ENCODE data around the gene LRRC61.
"Not testable (repeated sequence)": the region's sequence is repeated elsewhere in the genome, so short reads cannot be mapped to it uniquely, and the experiment has no call there.

DNA sequence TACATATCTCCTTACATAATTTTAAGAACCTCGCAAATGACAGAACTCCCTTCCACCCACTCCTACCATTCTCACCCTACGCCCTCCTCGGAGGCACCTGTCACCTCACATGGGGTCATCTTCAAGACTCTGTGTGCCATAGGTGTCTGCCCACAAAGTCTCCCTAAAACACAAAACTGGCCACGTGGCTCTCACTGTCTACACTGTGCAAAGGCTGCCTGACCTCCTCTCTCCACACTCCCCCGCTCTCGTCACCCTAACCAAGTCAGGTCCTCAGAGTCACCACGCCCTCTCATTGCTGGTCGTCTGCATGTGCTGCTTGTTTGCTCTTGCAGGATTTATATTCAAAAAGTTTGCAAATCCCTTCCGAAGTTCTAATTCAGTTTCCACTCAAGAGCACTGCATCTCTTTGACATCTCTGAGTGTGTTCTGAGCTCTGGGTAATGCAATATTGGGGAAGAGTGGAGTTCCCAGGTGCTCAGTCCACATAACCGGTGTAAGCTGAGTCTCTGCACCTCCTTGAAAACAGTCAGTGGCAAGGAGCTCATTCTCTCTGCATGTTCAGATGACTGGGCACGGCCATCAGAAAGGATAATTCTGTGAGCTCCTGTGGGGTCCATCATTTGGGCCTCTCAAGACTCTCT lies 17.8 kb upstream of the LRRC61 start:
- TF ChIP-seq, protein P1, sequence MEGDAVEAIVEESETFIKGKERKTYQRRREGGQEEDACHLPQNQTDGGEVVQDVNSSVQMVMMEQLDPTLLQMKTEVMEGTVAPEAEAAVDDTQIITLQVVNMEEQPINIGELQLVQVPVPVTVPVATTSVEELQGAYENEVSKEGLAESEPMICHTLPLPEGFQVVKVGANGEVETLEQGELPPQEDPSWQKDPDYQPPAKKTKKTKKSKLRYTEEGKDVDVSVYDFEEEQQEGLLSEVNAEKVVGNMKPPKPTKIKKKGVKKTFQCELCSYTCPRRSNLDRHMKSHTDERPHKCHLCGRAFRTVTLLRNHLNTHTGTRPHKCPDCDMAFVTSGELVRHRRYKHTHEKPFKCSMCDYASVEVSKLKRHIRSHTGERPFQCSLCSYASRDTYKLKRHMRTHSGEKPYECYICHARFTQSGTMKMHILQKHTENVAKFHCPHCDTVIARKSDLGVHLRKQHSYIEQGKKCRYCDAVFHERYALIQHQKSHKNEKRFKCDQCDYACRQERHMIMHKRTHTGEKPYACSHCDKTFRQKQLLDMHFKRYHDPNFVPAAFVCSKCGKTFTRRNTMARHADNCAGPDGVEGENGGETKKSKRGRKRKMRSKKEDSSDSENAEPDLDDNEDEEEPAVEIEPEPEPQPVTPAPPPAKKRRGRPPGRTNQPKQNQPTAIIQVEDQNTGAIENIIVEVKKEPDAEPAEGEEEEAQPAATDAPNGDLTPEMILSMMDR (IDR thresholded peaks at IDR 0.05 in 8 of 11, conservative IDR thresholded peaks at IDR 0.05 in 3 of 11) = not testable (repeated sequence)
- TF ChIP-seq POLR2A (IDR thresholded peaks at IDR 0.05) = not testable (repeated sequence)
